GM12873 (cell line): ENCODE results near the gene ZNF264.

ENCODE experiments used
- CTCF ChIP-seq: IDR thresholded peaks from 2 replicates; pipeline ENCODE4 v1.5.1; 2012; ENCODE audit warnings: low read depth, mild to moderate bottlenecking, moderate library complexity, low read length, control low read depth; ENCODE audit not compliant: insufficient read depth; ENCODE audit errors: missing control alignments

ZNF264 gene

GRCh38 chr19:57190301-57190700 lies 999 bp upstream of the ZNF264 start:
- no peak for TF ChIP-seq CTCF

DNA sequence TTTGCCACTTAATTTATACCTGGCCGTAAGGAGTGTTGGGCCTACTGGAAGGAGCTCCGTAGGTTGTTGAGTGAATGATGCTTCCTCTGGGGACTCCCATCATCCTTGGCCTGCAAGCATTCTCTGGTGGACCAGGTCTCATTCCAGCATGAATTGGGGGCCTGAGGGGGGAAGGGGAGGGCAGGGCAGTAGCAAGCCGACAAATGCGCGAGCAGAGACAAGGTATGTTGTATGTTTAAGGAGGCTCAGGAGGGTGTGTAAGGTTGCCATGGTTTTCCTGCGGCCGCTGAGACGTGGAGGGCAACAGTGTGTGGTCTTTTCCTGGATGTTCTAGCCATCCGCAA lies 749 bp downstream of the ZNF264 start:
- TF ChIP-seq CTCF, result no peak

- TF ChIP-seq CTCF, result no peak
These were observed 1.7 kb downstream of the ZNF264 start for GRCh38 chr19:57192993-57193392.

DNA sequence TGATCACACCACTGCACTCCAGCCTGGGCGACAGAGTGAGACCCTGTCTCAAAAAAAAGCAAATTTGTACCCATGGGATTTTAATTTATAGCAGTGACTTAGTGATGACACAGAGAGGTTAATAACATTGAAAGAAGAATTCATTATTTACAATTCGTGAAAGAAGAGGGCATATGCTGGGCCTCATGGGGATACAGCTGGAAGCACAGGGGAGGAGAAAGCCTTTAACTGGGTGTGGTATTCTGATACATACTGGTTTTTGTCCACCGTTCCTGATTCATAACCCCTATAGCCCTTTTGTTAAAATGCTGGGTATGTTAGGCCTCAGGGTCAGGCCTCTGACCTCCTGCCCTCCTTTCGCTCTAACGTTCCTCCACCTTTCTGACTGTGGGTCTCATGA lies 10.9 kb downstream of the ZNF264 start:
- TF ChIP-seq CTCF, result no peak

GRCh38 chr19:57210381-57210780 lies 19.1 kb downstream of the ZNF264 start:
- TF ChIP-seq CTCF, result no peak

DNA sequence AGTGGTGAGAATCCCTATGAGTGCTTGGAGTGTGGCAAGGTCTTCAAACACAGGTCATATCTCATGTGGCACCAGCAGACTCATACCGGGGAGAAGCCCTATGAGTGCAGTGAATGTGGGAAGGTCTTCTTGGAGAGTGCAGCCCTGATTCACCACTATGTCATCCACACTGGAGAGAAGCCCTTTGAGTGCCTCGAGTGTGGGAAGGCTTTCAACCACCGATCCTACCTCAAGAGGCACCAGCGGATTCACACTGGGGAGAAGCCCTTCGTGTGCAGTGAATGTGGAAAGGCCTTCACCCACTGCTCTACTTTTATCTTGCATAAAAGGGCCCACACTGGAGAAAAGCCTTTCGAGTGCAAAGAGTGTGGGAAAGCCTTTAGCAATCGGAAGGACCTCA lies 20.8 kb downstream of the ZNF264 start:
- no peak for TF ChIP-seq CTCF

GRCh38 chr19:57227502-57227901 lies 36.2 kb downstream of the ZNF264 start:
- TF ChIP-seq CTCF, result no peak

DNA sequence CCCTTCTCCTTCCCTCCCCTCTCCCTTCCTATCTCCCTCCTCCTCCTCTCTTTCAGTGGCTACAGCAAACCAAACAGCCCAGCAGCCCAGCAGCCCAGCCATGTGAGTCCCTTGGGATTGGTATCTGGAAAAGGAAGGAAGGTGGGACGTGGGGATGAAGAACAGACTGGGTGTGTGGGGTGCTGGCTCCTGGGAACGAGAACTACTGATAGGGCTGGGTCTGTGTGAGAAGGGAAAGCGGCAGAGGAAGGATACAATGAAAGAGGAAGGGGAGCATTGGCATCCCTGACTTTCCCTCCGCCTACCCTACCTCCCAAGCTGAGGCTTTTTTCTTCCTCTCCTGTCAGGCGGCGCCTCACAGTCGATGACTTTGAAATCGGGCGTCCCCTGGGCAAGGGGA lies 40.4 kb downstream of the ZNF264 start:
- no peak for TF ChIP-seq CTCF
